NT2/D1 (cell line): ENCODE data around the gene SSR3.
"Not testable (repeated sequence)": the region's sequence is repeated elsewhere in the genome, so short reads cannot be mapped to it uniquely, and the experiment has no call there.

Experiments used
- DNase-seq: peaks from one replicate; pipeline ENCODE4 v3.0.0-alpha.2; 2011; ENCODE audit warnings: low read depth, low spot score
- H3K27me3 ChIP-seq: 2 replicates; pipeline ENCODE4 v1.6.0; 2011; ENCODE audit warnings: mild to moderate bottlenecking; ENCODE audit not compliant: insufficient read length, insufficient read depth
- H3K36me3 ChIP-seq: 2 replicates; pipeline ENCODE4 v1.6.1; 2011; ENCODE audit warnings: mild to moderate bottlenecking, low read length, mixed read lengths; ENCODE audit not compliant: insufficient read depth, insufficient read length
- H3K4me1 ChIP-seq: 2 replicates; pipeline ENCODE4 v1.5.1; 2011; ENCODE audit not compliant: insufficient read depth, insufficient read length
- H3K4me3 ChIP-seq: 2 replicates; pipeline ENCODE4 v1.5.1; 2011; ENCODE audit warnings: low read depth; ENCODE audit not compliant: insufficient read length
- H3K9ac ChIP-seq: 2 replicates; pipeline ENCODE4 v1.6.0; 2011; ENCODE audit warnings: low read depth; ENCODE audit not compliant: insufficient read length
- H3K9me3 ChIP-seq: 2 replicates; pipeline ENCODE4 v1.5.1; 2011; ENCODE audit warnings: mild to moderate bottlenecking, low read length; ENCODE audit not compliant: insufficient read depth
- SUZ12 ChIP-seq: IDR thresholded peaks from 2 replicates; pipeline ENCODE4 v1.6.1; 2011; ENCODE audit not compliant: insufficient read length, insufficient read depth; ENCODE audit errors: extremely low read depth
- YY1 ChIP-seq: IDR thresholded peaks from 2 replicates; pipeline ENCODE4 v1.6.1; 2011; ENCODE audit not compliant: insufficient read length, insufficient read depth
- ZNF274 ChIP-seq: IDR thresholded peaks from 2 replicates; pipeline ENCODE4 v1.6.1; 2011; ENCODE audit warnings: mild to moderate bottlenecking, low read depth, low read length

The SSR3 gene

DNA sequence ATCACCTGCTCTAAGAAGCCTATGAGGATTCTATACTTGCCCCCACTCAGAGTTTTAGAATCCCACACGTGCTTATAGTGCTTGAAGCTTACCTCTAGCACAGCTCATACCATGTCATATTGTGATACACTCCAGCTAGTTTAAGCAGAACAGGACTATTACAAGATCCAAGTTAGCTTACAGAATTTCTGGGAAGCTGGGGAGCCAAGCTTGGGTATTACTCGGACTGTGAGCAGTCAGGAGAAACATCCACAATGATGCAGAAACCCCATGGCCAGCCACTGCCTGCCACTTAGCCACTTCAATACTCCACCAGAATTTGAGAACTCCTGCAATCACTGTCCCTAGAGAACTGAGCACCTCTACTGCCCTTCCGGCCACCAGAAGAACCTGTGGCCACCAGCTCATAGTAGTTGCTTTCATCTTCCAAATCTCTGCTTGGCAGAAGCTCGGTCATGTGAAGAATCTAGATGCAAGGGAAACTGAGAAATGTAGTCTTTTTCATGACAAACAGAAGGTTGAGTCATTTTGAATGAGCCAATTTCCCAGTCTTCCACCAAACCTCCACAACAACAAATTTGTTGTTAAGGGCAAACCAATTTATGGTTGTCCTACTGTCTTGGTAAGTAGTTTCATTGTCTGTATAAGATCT lies 27.7 kb upstream of the SSR3 start:
- Histone ChIP-seq H3K4me3 (no peak overlapping the region), H3K9ac (no peak overlapping the region), H3K9me3 (no peaks in the 10 kb centered on the region), H3K27me3 (no peaks in the 10 kb centered on the region), H3K4me1 (no peaks in the 10 kb centered on the region), H3K36me3 (no peaks in the 10 kb centered on the region)
- no peak for DNase-seq
- TF ChIP-seq YY1 (no peak), ZNF274 (no peak), SUZ12 (no peak)

DNA sequence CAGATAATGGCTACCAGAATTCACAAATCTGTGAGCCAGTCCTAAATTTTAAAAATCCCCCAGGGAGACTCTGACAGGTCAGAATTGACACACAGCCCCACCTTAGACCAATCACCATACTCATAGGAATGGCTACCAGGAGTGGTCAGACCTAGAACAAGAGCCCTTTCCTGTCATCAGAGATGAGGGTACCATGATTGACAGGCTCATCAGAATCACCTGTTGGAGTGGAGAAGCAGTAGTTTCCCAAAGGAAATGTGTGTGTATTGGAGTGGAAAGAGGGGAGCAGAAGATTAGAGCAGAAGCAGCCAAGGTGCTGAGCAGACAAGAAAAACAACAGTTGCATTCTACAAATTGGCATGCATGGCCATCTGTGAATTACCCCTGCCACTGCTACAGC lies 27.0 kb upstream of the SSR3 start:
- Histone ChIP-seq H3K36me3 (no peaks in the 10 kb centered on the region), H3K4me3 (no peak overlapping the region), H3K9me3 (no peaks in the 10 kb centered on the region), H3K27me3 (no peaks in the 10 kb centered on the region), H3K4me1 (no peaks in the 10 kb centered on the region), H3K9ac (no peak overlapping the region)
- TF ChIP-seq ZNF274 = no peak
- no peak for TF ChIP-seq SUZ12
- no peak for TF ChIP-seq YY1
- DNase-seq = no peak

DNA sequence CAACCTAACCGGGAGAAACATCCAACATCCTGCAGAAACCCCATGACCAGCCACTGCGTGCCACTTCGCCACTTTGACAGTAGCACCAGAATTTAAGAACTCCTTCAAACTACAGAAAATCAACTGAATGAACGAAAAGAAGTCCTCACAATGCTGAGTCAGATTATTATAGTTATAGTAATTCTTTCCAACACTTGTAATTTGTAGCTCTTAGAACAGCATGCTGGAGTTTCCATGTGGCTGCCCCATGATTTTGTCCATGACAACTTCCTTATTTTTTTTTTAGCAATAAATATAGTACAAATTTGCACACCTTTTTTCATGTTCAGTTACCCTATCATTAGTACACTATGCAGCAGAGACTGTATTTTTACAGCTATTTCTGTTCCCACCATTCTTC lies 26.1 kb upstream of the SSR3 start:
- TF ChIP-seq ZNF274 (no peak), YY1 (no peak), SUZ12 (no peak)
- no peak for DNase-seq
- H3K9ac ChIP-seq = no peak overlapping the region
- no peaks in the 10 kb centered on the region for H3K9me3 ChIP-seq
- no peaks in the 10 kb centered on the region for H3K27me3 ChIP-seq
- no peaks in the 10 kb centered on the region for H3K36me3 ChIP-seq
- no peak overlapping the region for H3K4me3 ChIP-seq
- H3K4me1 ChIP-seq = no peaks in the 10 kb centered on the region

DNA sequence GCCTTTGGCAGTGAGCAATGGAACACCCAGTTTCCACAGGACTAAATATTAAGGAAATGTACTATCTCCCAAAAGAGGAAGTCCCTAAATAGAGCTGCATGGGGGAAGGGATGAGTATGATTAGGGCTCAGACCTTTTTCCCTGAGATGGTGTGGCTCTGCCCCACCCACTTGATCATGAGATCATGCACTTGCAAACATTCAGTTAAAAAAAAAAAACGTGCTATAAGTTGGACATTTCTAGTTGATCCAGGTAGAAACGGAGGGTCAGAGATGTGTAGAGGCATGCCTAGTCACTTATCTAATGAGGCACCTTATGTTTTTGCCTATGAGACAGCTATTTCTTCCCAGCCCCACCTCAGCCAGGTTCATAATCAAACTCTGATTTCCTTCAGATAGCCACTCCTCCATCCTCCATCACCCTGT lies 24.5 kb upstream of the SSR3 start:
- H3K4me3 ChIP-seq = no peak overlapping the region
- no peaks in the 10 kb centered on the region for H3K4me1 ChIP-seq
- no peak for TF ChIP-seq SUZ12
- no peak for TF ChIP-seq ZNF274
- TF ChIP-seq YY1 = no peak
- no peak overlapping the region for H3K9ac ChIP-seq
- no peaks in the 10 kb centered on the region for H3K27me3 ChIP-seq
- H3K9me3 ChIP-seq = no peaks in the 10 kb centered on the region
- no peak for DNase-seq
- no peaks in the 10 kb centered on the region for H3K36me3 ChIP-seq

DNA sequence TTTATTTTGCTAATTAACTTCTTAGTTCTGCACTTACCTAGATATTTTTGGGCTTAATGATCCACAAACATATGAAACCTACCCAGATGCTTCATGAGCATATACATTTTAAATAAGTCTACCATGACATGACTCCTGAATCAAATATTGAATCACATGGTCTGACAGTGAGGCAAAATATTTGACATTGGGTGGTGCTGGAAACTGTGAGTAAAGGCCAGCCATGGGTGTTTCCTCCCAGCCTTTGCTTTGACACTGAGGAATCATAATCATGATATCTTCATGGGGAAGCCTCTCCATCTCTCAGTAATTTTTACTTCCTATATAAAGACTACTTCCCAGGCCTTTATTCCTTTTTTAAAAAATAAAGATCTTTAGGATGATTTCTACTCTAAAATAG lies 22.8 kb upstream of the SSR3 start:
- Histone ChIP-seq H3K36me3 (no peaks in the 10 kb centered on the region), H3K27me3 (no peaks in the 10 kb centered on the region), H3K4me1 (no peaks in the 10 kb centered on the region), H3K9me3 (no peaks in the 10 kb centered on the region), H3K4me3 (no peak overlapping the region), H3K9ac (no peak overlapping the region)
- TF ChIP-seq SUZ12 (no peak), YY1 (no peak), ZNF274 (no peak)
- DNase-seq = no peak

DNA sequence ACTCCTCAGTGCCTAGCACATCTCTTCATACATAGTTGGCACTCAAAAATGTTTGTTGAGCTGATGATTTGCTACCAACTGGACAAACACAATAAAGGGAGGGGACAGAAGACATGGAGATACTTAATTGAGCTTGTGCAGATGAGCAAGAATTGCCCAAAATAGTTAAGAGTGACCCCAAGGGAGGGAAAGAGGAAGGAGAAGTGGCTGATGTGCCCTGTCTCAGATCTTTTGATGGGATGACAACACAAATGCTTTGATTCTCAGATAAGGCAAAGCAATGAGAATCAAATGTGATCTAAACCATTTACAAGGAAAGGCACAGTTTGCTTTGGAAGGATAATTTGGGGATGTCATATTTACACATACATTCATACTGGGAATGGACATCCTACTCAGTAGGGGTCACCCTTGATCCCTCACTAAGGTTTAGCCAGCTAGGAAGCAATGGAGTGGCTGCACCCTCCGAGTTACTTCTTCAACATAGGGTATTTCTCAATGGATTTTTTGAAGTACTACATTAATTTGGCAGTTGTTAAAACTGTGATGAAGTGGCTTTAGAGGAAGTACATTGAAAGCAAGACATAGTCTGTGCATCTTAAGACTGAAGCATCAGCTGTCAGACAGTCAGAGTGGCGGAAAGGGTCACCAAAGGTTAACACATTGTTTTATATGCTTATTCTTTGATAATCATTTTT lies 21.9 kb upstream of the SSR3 start:
- H3K36me3 ChIP-seq = no peaks in the 10 kb centered on the region
- TF ChIP-seq ZNF274 (no peak), YY1 (no peak), SUZ12 (no peak)
- H3K9ac ChIP-seq = no peak overlapping the region
- no peak overlapping the region for H3K4me3 ChIP-seq
- H3K27me3 ChIP-seq = no peaks in the 10 kb centered on the region
- H3K9me3 ChIP-seq = no peaks in the 10 kb centered on the region
- no peak for DNase-seq
- H3K4me1 ChIP-seq = no peaks in the 10 kb centered on the region

DNA sequence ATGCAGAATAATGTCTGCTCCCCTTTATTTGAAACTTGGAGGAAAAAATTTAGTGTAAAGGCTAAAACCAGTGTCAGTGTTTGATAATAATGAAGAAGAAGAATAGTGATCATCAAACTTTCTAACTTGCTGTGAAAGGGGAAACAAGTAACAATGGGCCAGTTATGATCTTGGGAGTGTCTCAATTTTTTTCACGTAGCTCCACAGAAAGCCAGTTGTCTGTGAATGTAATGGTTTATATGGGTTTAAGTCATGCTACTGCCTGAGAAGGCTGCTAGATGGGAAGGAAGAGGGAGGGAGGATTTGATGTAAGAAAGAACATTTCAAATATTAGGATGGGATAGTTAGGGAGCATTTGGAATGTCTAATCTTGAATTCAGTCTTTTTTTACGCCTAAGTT lies 21.1 kb upstream of the SSR3 start:
- Histone ChIP-seq H3K4me3 (no peak overlapping the region), H3K4me1 (no peaks in the 10 kb centered on the region), H3K27me3 (no peaks in the 10 kb centered on the region), H3K9ac (no peak overlapping the region), H3K9me3 (no peaks in the 10 kb centered on the region), H3K36me3 (no peaks in the 10 kb centered on the region)
- no peak for TF ChIP-seq SUZ12
- no peak for TF ChIP-seq YY1
- TF ChIP-seq ZNF274 = no peak
- no peak for DNase-seq

DNA sequence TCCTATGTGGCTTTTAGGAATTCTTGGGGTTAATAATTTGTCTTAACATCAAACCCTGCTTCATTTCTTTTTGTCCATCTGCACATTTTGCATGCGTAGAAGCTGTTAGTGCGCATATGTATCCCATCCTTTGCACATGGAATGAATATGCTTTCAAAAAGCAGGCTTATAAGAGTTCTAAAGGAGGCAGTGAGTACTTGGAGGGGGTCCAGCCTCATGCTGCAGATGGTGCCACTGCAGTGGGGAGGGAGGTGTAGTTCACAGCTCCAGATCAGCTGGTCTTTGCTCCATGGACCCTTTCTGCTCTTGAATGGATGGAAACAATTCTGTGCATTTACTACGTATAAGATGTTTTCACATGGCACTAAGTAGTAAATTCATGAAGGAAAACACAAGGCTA lies 20.7 kb upstream of the SSR3 start:
- Histone ChIP-seq H3K4me3 (no peak overlapping the region), H3K4me1 (no peaks in the 10 kb centered on the region), H3K9ac (no peak overlapping the region), H3K27me3 (no peaks in the 10 kb centered on the region), H3K36me3 (no peaks in the 10 kb centered on the region), H3K9me3 (no peaks in the 10 kb centered on the region)
- DNase-seq = no peak
- no peak for TF ChIP-seq YY1

DNA sequence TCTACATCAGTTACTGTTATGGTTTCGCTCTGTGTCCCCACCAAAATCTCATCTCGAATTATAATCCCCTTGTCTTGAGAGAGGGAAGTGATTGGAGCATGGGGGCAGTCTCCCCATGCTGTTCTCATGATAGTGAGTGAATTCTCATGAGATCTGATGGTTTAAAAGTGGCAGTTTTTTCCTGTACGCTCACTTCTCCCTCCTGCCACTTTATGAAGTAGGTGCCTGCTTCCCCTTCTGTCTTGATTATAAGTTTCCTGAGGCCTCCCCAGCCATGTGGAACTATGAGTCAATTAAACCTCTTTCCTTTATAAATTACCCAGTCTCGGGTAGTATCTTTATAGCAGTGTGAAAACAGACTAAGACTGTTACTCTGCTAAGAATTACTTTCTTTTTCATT lies 15.0 kb upstream of the SSR3 start:
- not testable (repeated sequence) for DNase-seq, H3K27me3 ChIP-seq, H3K4me3 ChIP-seq, H3K9ac ChIP-seq, H3K36me3 ChIP-seq, H3K4me1 ChIP-seq, H3K9me3 ChIP-seq

DNA sequence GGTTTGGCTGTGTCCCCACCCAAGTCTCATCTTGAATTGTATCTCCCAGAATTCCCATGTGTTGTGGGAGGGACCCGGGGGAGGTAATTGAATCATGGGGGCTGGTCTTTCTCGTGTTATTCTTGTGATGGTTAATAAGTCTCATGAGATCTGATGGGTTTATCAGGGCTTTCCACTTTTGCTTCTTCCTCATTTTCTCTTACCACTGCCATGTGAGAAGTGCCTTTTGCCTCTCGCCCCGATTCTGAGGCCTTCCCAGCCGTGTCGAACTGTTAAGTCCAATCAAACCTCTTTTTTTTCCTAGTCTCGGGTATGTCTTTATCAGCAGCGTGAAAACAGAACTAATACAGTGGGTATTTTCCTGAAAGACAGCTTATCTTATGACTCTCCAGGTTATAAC lies 14.1 kb upstream of the SSR3 start:
- H3K4me3 ChIP-seq, H3K27me3 ChIP-seq, H3K9me3 ChIP-seq, H3K4me1 ChIP-seq, H3K9ac ChIP-seq, DNase-seq, H3K36me3 ChIP-seq: not testable (repeated sequence)
